Skeletal muscle cell (primary cell): Measurements from ENCODE around the gene LDAH.
"Not testable (repeated sequence)": the region's sequence is repeated elsewhere in the genome, so short reads cannot be mapped to it uniquely, and the experiment has no call there.

Source experiments
- DNase-seq: peaks from one replicate; pipeline ENCODE4 v3.0.0-alpha.2; 2010; ENCODE audit warnings: low read depth
- H3K4me3 ChIP-seq: 2 replicates; pipeline ENCODE4 v1.5.1; 2011; ENCODE audit warnings: low read depth, mild to moderate bottlenecking, control low read depth, low read length, moderate library complexity

Gene LDAH

GRCh38 chr2:20796374-20796791 lies 26.5 kb downstream of the LDAH start:
- no peak overlapping the region for H3K4me3 ChIP-seq
- DNase-seq, result peak; percentile 49

- not testable (repeated sequence) for H3K4me3 ChIP-seq, DNase-seq
Observed at GRCh38 chr2:20793944-20794343, 29.0 kb downstream of the LDAH start.

- H3K4me3 ChIP-seq, result no peak overlapping the region
- no peak for DNase-seq
Observed at GRCh38 chr2:20781656-20782265, 41.1 kb downstream of the LDAH start.

- no peak for DNase-seq
- no peak overlapping the region for H3K4me3 ChIP-seq
Observed at GRCh38 chr2:20771299-20771698, 51.6 kb downstream of the LDAH start.

GRCh38 chr2:20766798-20767644 lies 55.9 kb downstream of the LDAH start:
- no peak overlapping the region for H3K4me3 ChIP-seq
- DNase-seq, result no peak

- DNase-seq, result no peak
- H3K4me3 ChIP-seq, result no peak overlapping the region
Observed at GRCh38 chr2:20766213-20766612, 56.7 kb downstream of the LDAH start.

GRCh38 chr2:20762945-20763683 lies 59.8 kb downstream of the LDAH start:
- DNase-seq, result no peak
- H3K4me3 ChIP-seq, result no peak overlapping the region

- DNase-seq, result no peak
- H3K4me3 ChIP-seq, result no peak overlapping the region
Observed at GRCh38 chr2:20759487-20759886, 63.4 kb downstream of the LDAH start.

GRCh38 chr2:20758997-20759396 lies 63.9 kb downstream of the LDAH start:
- no peak overlapping the region for H3K4me3 ChIP-seq
- DNase-seq, result no peak

- H3K4me3 ChIP-seq, result no peak overlapping the region
- no peak for DNase-seq
Observed at GRCh38 chr2:20757405-20758090, 65.4 kb downstream of the LDAH start.

GRCh38 chr2:20755132-20755800 lies 67.6 kb downstream of the LDAH start:
- no peak for DNase-seq
- no peak overlapping the region for H3K4me3 ChIP-seq

- no peak overlapping the region for H3K4me3 ChIP-seq
- no peak for DNase-seq
Observed at GRCh38 chr2:20752293-20752692, 70.6 kb downstream of the LDAH start.

GRCh38 chr2:20747317-20747716 lies 75.6 kb downstream of the LDAH start:
- no peak for DNase-seq

GRCh38 chr2:20745924-20746555 lies 76.9 kb downstream of the LDAH start:
- no peak overlapping the region for H3K4me3 ChIP-seq
- DNase-seq, result no peak

More at GRCh38 chr2:20747317-20747716, 75.6 kb downstream of the LDAH start:
- no peak overlapping the region for H3K4me3 ChIP-seq

GRCh38 chr2:20744366-20745335 lies 78.2 kb downstream of the LDAH start:
- DNase-seq, result no peak
- H3K4me3 ChIP-seq, result no peak overlapping the region

- no peak overlapping the region for H3K4me3 ChIP-seq
- DNase-seq, result no peak
Observed at GRCh38 chr2:20738772-20739171, 84.1 kb downstream of the LDAH start.

GRCh38 chr2:20737505-20737904 lies 85.4 kb downstream of the LDAH start:
- no peak for DNase-seq
- no peak overlapping the region for H3K4me3 ChIP-seq
